Fibroblast of lung (primary cell): ENCODE data around the gene MSANTD2.

ENCODE experiments used
- EZH2 ChIP-seq: IDR thresholded peaks from 2 replicates; pipeline ENCODE4 v1.5.1; 2012; ENCODE audit warnings: low read length, control low read depth, mild to moderate bottlenecking; ENCODE audit errors: missing control alignments
- TF ChIP-seq, protein P1 (sequence below), 2 donors: IDR thresholded peaks in 1 of 2; conservative IDR thresholded peaks in 1 of 2; 1 replicate in 1 of 2; 2 replicates in 1 of 2; pipeline ENCODE4 v1.5.1; 2011 to 2012; ENCODE audit warnings: low read length in 2 of 2, control low read depth in 1 of 2, inconsistent platforms in 1 of 2, low read depth in 1 of 2, mild to moderate bottlenecking in 1 of 2

DNA sequence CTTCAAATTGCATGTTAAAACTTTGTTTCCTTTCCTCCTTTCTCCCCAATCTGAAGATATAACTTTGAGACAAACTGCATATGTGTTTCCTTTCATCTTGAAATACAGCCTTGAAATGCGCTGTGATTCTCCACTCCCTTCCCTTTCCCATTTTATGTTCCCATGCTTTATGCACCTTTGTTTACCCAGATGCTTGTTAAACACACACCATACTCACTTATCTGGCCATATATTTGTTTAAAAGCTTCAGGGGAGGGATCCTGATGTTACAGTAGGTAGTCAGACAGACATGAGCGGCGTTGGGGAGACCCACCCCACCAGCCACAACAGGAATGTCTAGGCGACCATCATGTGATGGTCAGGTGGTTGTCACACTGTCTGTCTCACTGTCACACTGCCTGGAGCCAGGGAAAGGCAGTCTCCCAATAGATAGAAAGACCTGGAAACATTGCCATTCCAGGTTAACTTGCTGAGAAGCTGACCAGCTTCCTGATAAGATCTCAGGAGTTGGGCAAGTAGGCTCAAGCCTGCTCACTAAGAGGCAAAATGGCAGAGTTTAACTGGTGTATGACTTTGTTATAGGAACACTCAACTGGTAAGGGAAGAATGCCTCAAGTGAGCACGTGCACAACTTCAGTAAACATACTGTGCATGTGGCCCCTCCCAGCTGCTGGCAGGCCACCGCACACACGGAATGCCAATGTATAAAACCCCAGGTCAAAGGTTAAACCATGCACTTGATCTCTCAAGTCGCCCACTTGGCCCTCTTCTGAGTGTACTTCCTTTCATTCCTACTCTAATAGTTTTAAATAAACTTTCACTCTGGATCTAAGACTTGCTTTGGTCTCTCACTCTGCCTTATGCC is 23.5 kb upstream of the MSANTD2 start:
- TF ChIP-seq, protein P1, sequence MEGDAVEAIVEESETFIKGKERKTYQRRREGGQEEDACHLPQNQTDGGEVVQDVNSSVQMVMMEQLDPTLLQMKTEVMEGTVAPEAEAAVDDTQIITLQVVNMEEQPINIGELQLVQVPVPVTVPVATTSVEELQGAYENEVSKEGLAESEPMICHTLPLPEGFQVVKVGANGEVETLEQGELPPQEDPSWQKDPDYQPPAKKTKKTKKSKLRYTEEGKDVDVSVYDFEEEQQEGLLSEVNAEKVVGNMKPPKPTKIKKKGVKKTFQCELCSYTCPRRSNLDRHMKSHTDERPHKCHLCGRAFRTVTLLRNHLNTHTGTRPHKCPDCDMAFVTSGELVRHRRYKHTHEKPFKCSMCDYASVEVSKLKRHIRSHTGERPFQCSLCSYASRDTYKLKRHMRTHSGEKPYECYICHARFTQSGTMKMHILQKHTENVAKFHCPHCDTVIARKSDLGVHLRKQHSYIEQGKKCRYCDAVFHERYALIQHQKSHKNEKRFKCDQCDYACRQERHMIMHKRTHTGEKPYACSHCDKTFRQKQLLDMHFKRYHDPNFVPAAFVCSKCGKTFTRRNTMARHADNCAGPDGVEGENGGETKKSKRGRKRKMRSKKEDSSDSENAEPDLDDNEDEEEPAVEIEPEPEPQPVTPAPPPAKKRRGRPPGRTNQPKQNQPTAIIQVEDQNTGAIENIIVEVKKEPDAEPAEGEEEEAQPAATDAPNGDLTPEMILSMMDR (conservative IDR thresholded peaks at IDR 0.05 in 1 of 2, IDR thresholded peaks at IDR 0.05 in 1 of 2; ENCODE audit: low read depth in 1 of 2, low read length in 2 of 2) = no peak
- no peak for TF ChIP-seq EZH2
